Osteoblast (primary cell): Measurements from ENCODE around the gene THSD7A. TPM values are rescaled to one million over a fixed set of nuclear protein-coding genes. Genes with fewer than 3 reads are reported as not detected.

Source experiments
- DNase-seq: peaks from one replicate; pipeline ENCODE4 v3.0.0; 2011; ENCODE audit warnings: low spot score, mixed read lengths; ENCODE audit not compliant: insufficient read length; ENCODE audit errors: missing footprints
- H2AFZ ChIP-seq: 2 replicates; pipeline ENCODE4 v1.6.0; 2011; ENCODE audit warnings: mild to moderate bottlenecking, low read length
- H3K27ac ChIP-seq: 2 replicates; pipeline ENCODE4 v1.5.1; 2011; ENCODE audit warnings: mild to moderate bottlenecking, low read depth, low read length, moderate library complexity
- H3K27me3 ChIP-seq: 2 replicates; pipeline ENCODE4 v1.6.0; 2012; ENCODE audit warnings: mild to moderate bottlenecking, control low read depth, inconsistent platforms, low read length, moderate library complexity; ENCODE audit not compliant: insufficient read depth
- H3K36me3 ChIP-seq: 2 replicates; pipeline ENCODE4 v1.5.1; 2011; ENCODE audit warnings: mild to moderate bottlenecking, low read length, control low read depth, moderate library complexity; ENCODE audit not compliant: insufficient read depth
- H3K4me1 ChIP-seq: 2 replicates; pipeline ENCODE4 v1.5.1; 2011; ENCODE audit warnings: mild to moderate bottlenecking, low read length, control low read depth, moderate library complexity; ENCODE audit not compliant: insufficient read depth
- H3K4me2 ChIP-seq: 2 replicates; pipeline ENCODE4 v1.6.0; 2011; ENCODE audit warnings: mild to moderate bottlenecking, low read length; ENCODE audit not compliant: insufficient read depth
- H3K4me3 ChIP-seq: fragments of 200-600 bp; sonication (generic); 3 replicates; pipeline ENCODE4 v1.5.1; 2012; ENCODE audit warnings: mild to moderate bottlenecking, low read length, inconsistent platforms; ENCODE audit not compliant: insufficient read depth
- H3K79me2 ChIP-seq: 2 replicates; pipeline ENCODE4 v1.6.0; 2012; ENCODE audit warnings: mild to moderate bottlenecking, low read length, control low read depth, inconsistent platforms; ENCODE audit not compliant: insufficient read depth
- H3K9me3 ChIP-seq: 2 replicates; pipeline ENCODE4 v1.5.1; 2011; ENCODE audit warnings: low read depth, low read length, control low read depth
- H4K20me1 ChIP-seq: 2 replicates; pipeline ENCODE4 v1.6.0; 2012; ENCODE audit warnings: mild to moderate bottlenecking, low read length, control low read depth; ENCODE audit not compliant: insufficient read depth
- CTCF ChIP-seq: IDR thresholded peaks from 2 replicates; pipeline ENCODE4 v1.5.1; 2011; ENCODE audit warnings: mild to moderate bottlenecking, low read depth, low read length, moderate library complexity; ENCODE audit errors: extremely low read depth
- total RNA-seq: library from RNA; depleted of rRNA; stranded (reverse); fragments of >200 nt; gene quantifications from 2 replicates; pipeline ENCODE4 v1.2.3, GENCODE V29; 2012

THSD7A gene
- total RNA-seq, 1 donor, result under 0.01 TPM

GRCh38 chr7:11737723-11738122 lies 94.3 kb downstream of the THSD7A start:
- Histone ChIP-seq H2AFZ (no peak overlapping the region), H3K36me3 (no peaks in the 10 kb centered on the region), H3K27ac (no peak overlapping the region), H3K4me1 (no peaks in the 10 kb centered on the region), H3K9me3 (no peaks in the 10 kb centered on the region), H3K27me3 (no peaks in the 10 kb centered on the region), H3K4me2 (no peak overlapping the region), H3K79me2 (no peaks in the 10 kb centered on the region), H4K20me1 (no peaks in the 10 kb centered on the region), H3K4me3 (no peak overlapping the region)
- DNase-seq, result no peak
- no peak for TF ChIP-seq CTCF

- no peak overlapping the region for H3K4me3 ChIP-seq
- H3K4me1 ChIP-seq, result no peaks in the 10 kb centered on the region
- no peaks in the 10 kb centered on the region for H3K27me3 ChIP-seq
- H3K4me2 ChIP-seq, result no peak overlapping the region
- no peak for DNase-seq
- H2AFZ ChIP-seq, result no peak overlapping the region
- no peaks in the 10 kb centered on the region for H3K36me3 ChIP-seq
- no peak overlapping the region for H3K27ac ChIP-seq
- no peaks in the 10 kb centered on the region for H4K20me1 ChIP-seq
- no peak for TF ChIP-seq CTCF
- no peaks in the 10 kb centered on the region for H3K9me3 ChIP-seq
- H3K79me2 ChIP-seq, result no peaks in the 10 kb centered on the region
Measured at GRCh38 chr7:11732207-11732606, 99.8 kb downstream of the THSD7A start.

GRCh38 chr7:11730725-11731124 lies 101.3 kb downstream of the THSD7A start:
- no peak for TF ChIP-seq CTCF
- no peak overlapping the region for H3K4me2 ChIP-seq
- no peak overlapping the region for H2AFZ ChIP-seq
- no peak overlapping the region for H3K4me3 ChIP-seq
- H4K20me1 ChIP-seq, result no peaks in the 10 kb centered on the region
- H3K4me1 ChIP-seq, result no peaks in the 10 kb centered on the region
- DNase-seq, result no peak
- no peaks in the 10 kb centered on the region for H3K36me3 ChIP-seq
- no peaks in the 10 kb centered on the region for H3K27me3 ChIP-seq
- H3K9me3 ChIP-seq, result no peaks in the 10 kb centered on the region
- H3K27ac ChIP-seq, result no peak overlapping the region
- H3K79me2 ChIP-seq, result no peaks in the 10 kb centered on the region

- Histone ChIP-seq H3K4me2 (no peak overlapping the region), H3K4me3 (no peak overlapping the region), H4K20me1 (no peaks in the 10 kb centered on the region), H3K4me1 (no peaks in the 10 kb centered on the region), H3K9me3 (no peaks in the 10 kb centered on the region), H3K79me2 (no peaks in the 10 kb centered on the region), H3K27me3 (no peaks in the 10 kb centered on the region), H3K27ac (no peak overlapping the region), H2AFZ (no peak overlapping the region), H3K36me3 (no peaks in the 10 kb centered on the region)
- no peak for DNase-seq
- TF ChIP-seq CTCF, result no peak
Measured at GRCh38 chr7:11727864-11728263, 104.1 kb downstream of the THSD7A start.
